ENCODE measurements around the gene GNB1. TPM values are rescaled to one million over a fixed set of nuclear protein-coding genes. Genes with fewer than 3 reads are reported as not detected.

GNB1 gene
- total RNA-seq, 1 experiment from 2014 or later, result 400 TPM

DNA sequence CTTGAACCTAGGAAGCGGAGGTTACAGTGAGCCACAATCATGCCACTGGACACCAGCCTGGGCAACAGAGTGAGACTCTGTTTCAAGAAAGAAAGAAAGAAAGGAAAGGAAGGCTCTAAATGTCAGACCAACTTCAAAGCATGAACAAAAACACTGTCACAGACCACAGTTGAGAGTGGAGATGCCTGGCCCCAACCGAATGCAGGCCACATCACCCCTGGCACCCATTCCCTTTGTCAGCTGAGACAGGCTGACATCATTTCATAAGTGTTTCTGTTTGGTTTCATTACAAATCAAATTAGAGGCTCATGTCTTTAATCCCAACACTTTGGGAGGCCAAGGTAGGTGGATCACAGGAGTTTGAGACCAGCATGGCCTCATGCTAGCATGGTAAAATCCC lies 84.0 kb downstream of the GNB1 start:
- no CpG with 5 or more reads among the region's 2 CpGs for WGBS (ENCODE audit: extremely low coverage, insufficient read length, low lambda C conversion rate)
- no peaks in the 10 kb centered on the region for H4K20me1 ChIP-seq (ENCODE audit: control insufficient read depth, insufficient read depth, insufficient read length)
- H3K9ac ChIP-seq (ENCODE audit: extremely low read depth, insufficient read length, low read length), result no peak overlapping the region
- H2AK5ac ChIP-seq (ENCODE audit: insufficient read length, low read length), result no peak overlapping the region
- Mint-ChIP-seq H3K27ac (peak overlapping the region in 1 of 3 experiments; percentile 77; a peak in 1 of 7 replicates), H3K27me3 (ENCODE audit: low read depth) (no peaks in the 10 kb centered on the region), H3K4me1 (peaks cover 3 to 5% of the 10 kb centered on the region in 2 experiments; a peak in 3 of 4 replicates), H3K36me3 (ENCODE audit: insufficient read depth in 1 of 3, low read depth in 3 of 3) (peaks cover 29 to 71% (median 48%) of the 10 kb centered on the region in 3 experiments; a peak in 6 of 7 replicates), H3K9me3 (no peaks in the 10 kb centered on the region), H3K4me3 (no peak overlapping the region)
- H3T11ph ChIP-seq (ENCODE audit: low read length), result no peak overlapping the region
- H3K56ac ChIP-seq (ENCODE audit: insufficient read length, low read depth, low read length), result no peak overlapping the region
- no peak overlapping the region for H2BK12ac ChIP-seq (ENCODE audit: insufficient read length, low read depth, low read length)
- no peak overlapping the region for H2BK120ac ChIP-seq (ENCODE audit: low read depth, low read length, poor library complexity, severe bottlenecking)
- H2BK15ac ChIP-seq (ENCODE audit: low read depth, low read length), result no peak overlapping the region
- no peak overlapping the region for H3K23ac ChIP-seq (ENCODE audit: insufficient read length, low read depth, low read length)
- H3K4me2 ChIP-seq (ENCODE audit: insufficient read depth, insufficient read length, low read length), result no peak overlapping the region
- H3K18ac ChIP-seq (ENCODE audit: insufficient read length, low read depth, low read length), result no peak overlapping the region
- H2AFZ ChIP-seq (ENCODE audit: low read length), result no peak overlapping the region
- no peak overlapping the region for H3K4ac ChIP-seq (ENCODE audit: low read depth, low read length)
- H4K8ac ChIP-seq (replicated peaks; ENCODE audit: insufficient read length, low read depth, low read length), result no peak overlapping the region
- no peak overlapping the region for H3K27ac ChIP-seq (ENCODE audit: insufficient read length, low read depth, low read length)
- H4K91ac ChIP-seq (ENCODE audit: insufficient read length, low read depth, low read length), result no peak overlapping the region
- peaks cover under 1% of the 10 kb centered on the region for H3K79me1 ChIP-seq (ENCODE audit: insufficient read depth, low read depth, low read length, poor library complexity, severe bottlenecking)
- TF ChIP-seq, protein P1, sequence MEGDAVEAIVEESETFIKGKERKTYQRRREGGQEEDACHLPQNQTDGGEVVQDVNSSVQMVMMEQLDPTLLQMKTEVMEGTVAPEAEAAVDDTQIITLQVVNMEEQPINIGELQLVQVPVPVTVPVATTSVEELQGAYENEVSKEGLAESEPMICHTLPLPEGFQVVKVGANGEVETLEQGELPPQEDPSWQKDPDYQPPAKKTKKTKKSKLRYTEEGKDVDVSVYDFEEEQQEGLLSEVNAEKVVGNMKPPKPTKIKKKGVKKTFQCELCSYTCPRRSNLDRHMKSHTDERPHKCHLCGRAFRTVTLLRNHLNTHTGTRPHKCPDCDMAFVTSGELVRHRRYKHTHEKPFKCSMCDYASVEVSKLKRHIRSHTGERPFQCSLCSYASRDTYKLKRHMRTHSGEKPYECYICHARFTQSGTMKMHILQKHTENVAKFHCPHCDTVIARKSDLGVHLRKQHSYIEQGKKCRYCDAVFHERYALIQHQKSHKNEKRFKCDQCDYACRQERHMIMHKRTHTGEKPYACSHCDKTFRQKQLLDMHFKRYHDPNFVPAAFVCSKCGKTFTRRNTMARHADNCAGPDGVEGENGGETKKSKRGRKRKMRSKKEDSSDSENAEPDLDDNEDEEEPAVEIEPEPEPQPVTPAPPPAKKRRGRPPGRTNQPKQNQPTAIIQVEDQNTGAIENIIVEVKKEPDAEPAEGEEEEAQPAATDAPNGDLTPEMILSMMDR (conservative IDR thresholded peaks at IDR 0.05), result no peak
- H3K27me3 ChIP-seq (ENCODE audit: insufficient read depth, low read length), result no peaks in the 10 kb centered on the region
- H3K4me1 ChIP-seq (ENCODE audit: insufficient read depth, low read length), result no peaks in the 10 kb centered on the region
- H3K9me3 ChIP-seq (ENCODE audit: control insufficient read depth, low read depth, low read length), result no peaks in the 10 kb centered on the region
- H3K79me2 ChIP-seq (ENCODE audit: insufficient read depth, low read length), result no peaks in the 10 kb centered on the region
- H2BK5ac ChIP-seq (ENCODE audit: insufficient read length, low read length), result no peak overlapping the region
- no peak overlapping the region for H3K14ac ChIP-seq (ENCODE audit: insufficient read depth, low read length)
- DNase-seq, result no peak
- H4K5ac ChIP-seq (ENCODE audit: insufficient read length, low read depth, low read length), result no peak overlapping the region
- H2BK20ac ChIP-seq (ENCODE audit: low read depth, low read length, poor library complexity, severe bottlenecking), result no peak overlapping the region
- no peaks in the 10 kb centered on the region for H3K23me2 ChIP-seq (ENCODE audit: insufficient read length, low read depth, low read length, poor library complexity, severe bottlenecking)

Measured in H9 (cell line).